ENCODE results near the gene GABRR2.

Gene GABRR2

DNA sequence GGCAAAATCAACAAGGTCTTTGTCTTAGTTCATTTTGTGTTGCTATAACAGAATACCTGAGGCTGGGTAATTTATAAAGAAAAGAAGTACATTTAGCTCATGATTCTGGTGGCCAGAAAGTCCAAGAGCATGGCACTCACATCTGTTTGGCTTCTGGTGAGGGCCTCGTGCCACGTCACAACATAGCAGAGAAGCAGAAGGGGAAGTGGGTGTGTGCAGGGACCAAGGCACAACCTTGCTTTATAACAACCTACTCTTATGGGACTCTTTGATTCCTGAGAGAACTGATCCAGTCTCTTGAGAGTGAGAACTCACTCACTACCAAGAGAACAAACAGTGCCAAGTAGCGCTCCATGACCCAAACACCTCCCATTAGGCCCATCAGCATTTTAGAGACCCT lies 25.4 kb downstream of the GABRR2 start:
- H3K27ac Mint-ChIP-seq = no peak overlapping the region
- no peaks in the 10 kb centered on the region for H3K27me3 Mint-ChIP-seq
- no peaks in the 10 kb centered on the region for H3K9me3 Mint-ChIP-seq (ENCODE audit: low read depth)
- H3K36me3 Mint-ChIP-seq = no peaks in the 10 kb centered on the region
- H3K4me3 Mint-ChIP-seq = no peak overlapping the region
- no peaks in the 10 kb centered on the region for H3K4me1 Mint-ChIP-seq (ENCODE audit: low read depth)

DNA sequence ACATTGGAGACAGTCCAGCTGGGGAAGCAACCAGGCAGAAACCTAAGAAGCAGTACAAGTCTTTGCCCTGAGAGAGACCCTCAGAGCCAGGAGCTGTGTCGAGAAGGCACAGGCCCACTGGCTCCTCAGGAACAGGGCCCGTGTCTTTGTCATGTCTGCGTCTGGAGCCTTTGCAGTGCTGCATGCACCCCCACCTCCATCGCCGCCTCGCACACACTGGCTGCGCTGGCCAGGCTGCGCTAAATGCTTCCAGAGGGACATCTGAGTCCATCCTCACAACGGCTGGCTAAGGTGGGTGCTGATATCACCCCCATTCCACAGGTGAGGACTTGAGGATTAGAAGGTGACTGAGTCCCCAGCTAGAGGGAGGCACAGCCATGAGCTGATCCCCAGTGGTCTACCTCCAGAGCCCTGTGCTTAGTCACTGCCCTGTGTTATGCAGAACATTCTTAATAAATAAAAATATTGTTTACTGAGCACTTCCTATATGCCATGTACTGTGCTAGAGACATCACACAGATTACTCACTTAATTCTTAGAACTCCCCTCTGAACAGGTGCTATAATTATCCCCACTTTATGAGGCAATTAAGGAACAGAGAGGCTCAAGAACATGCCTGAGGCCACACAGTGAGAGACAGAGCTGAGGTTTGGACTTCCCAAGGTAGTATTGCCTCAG lies 27.6 kb downstream of the GABRR2 start:
- no peaks in the 10 kb centered on the region for H3K4me1 Mint-ChIP-seq (ENCODE audit: low read depth)
- H3K27me3 Mint-ChIP-seq = no peaks in the 10 kb centered on the region
- no peaks in the 10 kb centered on the region for H3K36me3 Mint-ChIP-seq
- H3K27ac Mint-ChIP-seq = no peak overlapping the region
- H3K9me3 Mint-ChIP-seq (ENCODE audit: low read depth) = no peaks in the 10 kb centered on the region
- no peak overlapping the region for H3K4me3 Mint-ChIP-seq

DNA sequence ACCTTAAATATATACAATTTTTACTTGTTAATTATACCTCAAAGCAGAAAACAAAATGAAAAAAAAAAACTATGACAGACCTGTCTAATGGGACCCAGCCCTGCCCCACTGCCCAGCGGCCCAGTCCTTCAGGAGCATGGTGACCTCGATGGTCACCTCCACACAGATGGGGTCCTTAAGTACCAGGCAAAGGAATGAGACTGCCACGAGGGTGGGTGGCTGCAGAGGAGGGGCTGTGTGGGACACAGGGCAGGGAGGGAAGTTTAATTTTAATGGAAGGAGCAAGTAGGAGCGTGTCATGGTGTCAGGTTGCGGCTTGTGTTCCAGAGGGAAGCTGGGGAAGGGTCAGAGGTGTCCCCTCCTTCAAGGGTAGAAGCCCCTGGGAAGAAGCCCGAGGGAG lies 28.6 kb downstream of the GABRR2 start:
- Mint-ChIP-seq H3K36me3 (no peaks in the 10 kb centered on the region), H3K27me3 (no peaks in the 10 kb centered on the region), H3K27ac (no peak overlapping the region), H3K9me3 (ENCODE audit: low read depth) (no peaks in the 10 kb centered on the region), H3K4me3 (no peak overlapping the region), H3K4me1 (ENCODE audit: low read depth) (no peaks in the 10 kb centered on the region)

DNA sequence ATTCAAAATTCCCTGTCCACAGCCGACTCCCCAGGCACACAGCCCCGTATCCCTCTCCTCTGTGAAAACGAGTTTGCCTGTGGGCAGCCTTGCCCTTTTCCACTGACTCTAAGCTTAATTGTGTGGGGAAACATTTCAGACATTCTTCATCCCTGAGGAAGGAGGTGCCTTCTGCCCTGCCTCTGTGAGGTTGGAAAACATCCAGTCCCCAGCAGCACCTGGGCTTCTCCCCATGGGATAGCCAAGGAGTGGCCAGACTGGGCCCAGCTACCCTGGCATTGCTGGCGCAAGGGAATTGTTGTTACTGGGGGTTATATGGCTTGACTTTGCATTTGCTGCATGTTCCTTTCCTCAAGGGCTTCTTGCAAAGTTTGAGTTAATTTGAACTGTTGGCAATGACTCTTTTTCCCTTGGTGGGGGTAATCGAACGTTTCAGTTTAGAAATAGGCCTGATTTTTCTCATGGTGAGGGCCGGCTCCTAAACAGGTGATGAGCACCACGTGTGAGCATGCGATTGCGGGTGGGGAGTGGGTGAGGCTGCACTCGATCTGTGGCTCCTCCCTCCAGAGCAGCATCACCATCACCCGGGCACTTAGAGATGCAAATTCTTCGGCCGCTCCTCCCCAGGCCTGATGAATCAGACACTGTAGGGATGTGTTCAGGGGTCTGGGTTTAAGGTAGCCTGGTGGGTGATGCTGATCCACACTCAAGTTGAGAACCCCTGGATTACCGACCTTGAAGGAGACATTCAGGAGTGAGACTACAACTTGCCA lies 29.9 kb downstream of the GABRR2 start:
- no peaks in the 10 kb centered on the region for H3K9me3 Mint-ChIP-seq (ENCODE audit: low read depth)
- H3K27me3 Mint-ChIP-seq = no peaks in the 10 kb centered on the region
- H3K4me3 Mint-ChIP-seq = no peak overlapping the region
- H3K27ac Mint-ChIP-seq = no peak overlapping the region
- no peaks in the 10 kb centered on the region for H3K4me1 Mint-ChIP-seq (ENCODE audit: low read depth)
- no peaks in the 10 kb centered on the region for H3K36me3 Mint-ChIP-seq

DNA sequence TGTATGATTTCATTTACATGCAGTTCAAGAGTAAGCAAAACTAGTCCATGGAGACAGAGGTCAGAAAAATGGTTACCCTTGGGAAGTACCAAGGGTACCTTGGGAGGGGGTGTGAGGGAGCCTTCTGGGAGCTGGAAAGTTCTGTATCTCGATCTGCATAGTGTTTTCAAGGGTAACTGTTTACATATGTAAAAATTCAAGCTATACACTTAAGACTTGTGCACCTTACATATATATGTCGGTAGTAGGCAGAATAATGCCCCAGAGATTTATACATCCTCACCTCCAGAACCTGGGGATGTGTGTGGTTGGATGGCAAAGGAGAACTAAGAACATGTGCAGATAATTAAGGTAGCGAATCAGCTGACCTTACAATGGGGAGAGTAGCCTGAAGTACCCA lies 31.0 kb downstream of the GABRR2 start:
- H3K4me1 Mint-ChIP-seq (ENCODE audit: low read depth) = no peaks in the 10 kb centered on the region
- H3K4me3 Mint-ChIP-seq = no peak overlapping the region
- H3K27me3 Mint-ChIP-seq = no peaks in the 10 kb centered on the region
- H3K27ac Mint-ChIP-seq = no peak overlapping the region
- H3K36me3 Mint-ChIP-seq = no peaks in the 10 kb centered on the region
- no peaks in the 10 kb centered on the region for H3K9me3 Mint-ChIP-seq (ENCODE audit: low read depth)

DNA sequence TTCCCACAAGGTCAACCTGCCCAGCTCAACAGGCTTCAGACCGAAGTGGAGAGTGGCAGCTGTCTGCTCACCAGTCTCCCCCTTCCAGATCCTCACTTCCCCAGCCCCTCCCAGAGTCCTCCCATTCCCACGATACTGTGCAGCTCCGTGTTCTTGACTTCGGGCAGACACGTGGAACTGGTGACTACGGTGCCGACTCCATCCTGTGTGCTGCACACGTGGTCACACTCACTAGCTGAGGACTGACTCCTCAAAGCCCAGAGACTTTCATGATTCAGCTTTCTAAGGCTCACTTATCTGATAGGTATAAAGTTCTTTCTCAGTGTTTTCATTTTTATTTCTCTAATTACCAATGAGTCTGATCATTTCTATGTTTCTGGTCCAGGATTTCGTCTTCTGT lies 32.4 kb downstream of the GABRR2 start:
- Mint-ChIP-seq H3K27me3 (no peaks in the 10 kb centered on the region), H3K36me3 (no peaks in the 10 kb centered on the region), H3K27ac (no peak overlapping the region), H3K4me3 (no peak overlapping the region), H3K4me1 (ENCODE audit: low read depth) (no peaks in the 10 kb centered on the region), H3K9me3 (ENCODE audit: low read depth) (no peaks in the 10 kb centered on the region)

DNA sequence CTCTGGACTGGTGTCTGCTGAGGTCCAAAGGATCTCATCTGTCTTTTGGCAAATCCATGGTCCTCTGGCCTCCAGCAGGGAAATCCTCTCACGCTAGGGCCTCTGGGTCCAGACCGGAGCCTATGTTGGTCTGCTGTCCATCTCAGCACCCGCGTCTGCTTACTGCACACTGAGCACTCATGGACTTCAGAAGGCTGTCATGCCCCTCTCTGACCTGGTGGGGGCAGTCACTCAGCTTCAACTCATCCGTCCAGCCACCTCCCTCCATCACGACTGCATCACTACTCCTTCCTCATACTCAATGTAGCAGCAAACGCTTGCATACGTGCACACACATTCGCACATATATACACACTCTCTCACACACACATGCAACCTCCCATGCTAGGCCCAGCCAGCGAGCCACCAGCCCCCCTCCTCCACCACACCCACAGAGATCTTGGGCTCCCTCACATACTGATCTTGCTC lies 33.3 kb downstream of the GABRR2 start:
- H3K27ac Mint-ChIP-seq = no peak overlapping the region
- H3K9me3 Mint-ChIP-seq (ENCODE audit: low read depth) = no peaks in the 10 kb centered on the region
- no peak overlapping the region for H3K4me3 Mint-ChIP-seq
- H3K36me3 Mint-ChIP-seq = no peaks in the 10 kb centered on the region
- H3K27me3 Mint-ChIP-seq = no peaks in the 10 kb centered on the region
- H3K4me1 Mint-ChIP-seq (ENCODE audit: low read depth) = no peaks in the 10 kb centered on the region

DNA sequence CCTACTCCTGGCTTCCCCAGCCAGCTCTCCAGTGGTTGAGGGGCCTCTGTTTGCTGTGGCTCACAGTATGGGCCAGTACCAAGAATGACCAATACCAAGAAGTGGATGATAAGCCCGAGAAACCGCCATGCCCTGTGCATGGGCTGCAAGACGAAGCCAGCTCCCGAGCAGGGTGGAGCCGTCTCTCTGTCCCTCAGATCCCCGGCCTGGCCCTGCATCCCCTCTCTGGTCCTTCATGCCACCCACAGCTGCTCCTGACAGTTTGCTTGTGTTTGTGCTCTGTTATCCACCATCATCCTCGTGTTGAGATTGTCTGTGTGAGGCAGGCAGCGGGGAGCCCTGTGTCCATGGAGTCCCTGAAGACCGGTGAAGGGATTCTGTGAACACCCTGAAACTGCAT lies 36.1 kb downstream of the GABRR2 start:
- Mint-ChIP-seq H3K27ac (no peak overlapping the region), H3K36me3 (no peaks in the 10 kb centered on the region), H3K9me3 (ENCODE audit: low read depth) (no peaks in the 10 kb centered on the region), H3K4me3 (no peak overlapping the region), H3K27me3 (no peaks in the 10 kb centered on the region), H3K4me1 (ENCODE audit: low read depth) (no peaks in the 10 kb centered on the region)

DNA sequence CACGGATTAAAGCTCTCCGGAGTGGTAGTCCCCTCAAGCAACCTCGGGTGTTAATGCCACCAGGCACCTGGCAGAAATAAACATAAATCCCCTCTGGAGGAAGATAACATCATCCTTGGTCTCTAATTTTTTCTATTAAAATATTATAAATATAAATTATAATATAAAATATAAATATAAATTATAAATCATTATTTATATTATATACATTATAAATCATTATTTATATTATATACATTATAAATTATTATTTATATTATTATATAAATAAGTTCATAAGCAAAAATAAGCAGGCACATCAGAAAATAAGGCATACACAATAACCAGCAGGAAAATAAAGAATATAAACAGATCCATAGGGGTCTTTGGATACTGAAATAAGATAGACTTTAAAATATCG lies 39.2 kb downstream of the GABRR2 start:
- no peak overlapping the region for H3K4me3 Mint-ChIP-seq
- no peaks in the 10 kb centered on the region for H3K9me3 Mint-ChIP-seq (ENCODE audit: low read depth)
- no peaks in the 10 kb centered on the region for H3K4me1 Mint-ChIP-seq (ENCODE audit: low read depth)
- no peaks in the 10 kb centered on the region for H3K36me3 Mint-ChIP-seq
- H3K27me3 Mint-ChIP-seq = no peaks in the 10 kb centered on the region
- no peak overlapping the region for H3K27ac Mint-ChIP-seq

DNA sequence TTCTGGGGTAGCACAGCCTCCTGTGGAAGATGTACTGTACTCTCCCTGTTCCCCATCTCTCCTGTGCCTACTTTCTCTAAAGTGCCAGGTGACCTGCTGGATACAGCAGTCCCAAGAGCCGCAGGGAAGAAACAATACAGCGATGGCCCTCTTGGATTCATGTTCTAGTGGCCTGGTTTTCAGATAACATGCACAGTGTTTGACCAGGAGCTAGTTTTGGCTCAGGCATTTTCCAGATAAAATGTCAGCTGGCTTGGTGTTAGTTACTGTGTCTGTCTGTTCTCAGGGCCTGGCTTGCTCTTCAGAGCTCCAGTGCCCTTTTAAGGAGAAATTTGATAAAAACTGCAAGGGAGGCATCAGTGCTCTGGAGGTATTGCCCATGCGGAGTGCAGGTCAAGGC lies 41.3 kb downstream of the GABRR2 start:
- Mint-ChIP-seq H3K9me3 (ENCODE audit: low read depth) (no peaks in the 10 kb centered on the region), H3K27me3 (no peaks in the 10 kb centered on the region), H3K4me1 (ENCODE audit: low read depth) (no peaks in the 10 kb centered on the region), H3K4me3 (no peak overlapping the region), H3K36me3 (no peaks in the 10 kb centered on the region), H3K27ac (no peak overlapping the region)

DNA sequence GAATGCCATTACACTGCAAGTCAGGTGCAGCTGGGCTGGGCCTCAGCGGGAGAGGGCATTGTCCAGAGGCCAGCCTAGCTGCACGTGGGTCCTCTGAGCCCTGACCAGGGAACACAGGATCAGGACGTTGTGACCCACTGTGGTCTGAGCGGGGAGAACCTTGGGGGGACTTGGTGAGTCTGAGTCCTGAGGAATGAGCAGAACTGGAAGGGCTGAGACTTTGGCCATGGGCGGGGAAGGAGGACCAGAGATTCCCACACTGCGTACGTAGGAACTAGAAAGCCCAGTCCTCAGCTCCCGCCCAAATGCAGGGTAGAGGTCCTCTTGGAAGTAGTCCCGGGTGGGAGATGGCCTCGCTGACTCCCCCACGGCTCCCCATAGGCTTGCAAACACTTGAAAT lies 42.5 kb downstream of the GABRR2 start:
- H3K4me3 Mint-ChIP-seq = no peak overlapping the region
- H3K27ac Mint-ChIP-seq = no peak overlapping the region
- no peaks in the 10 kb centered on the region for H3K4me1 Mint-ChIP-seq (ENCODE audit: low read depth)
- H3K9me3 Mint-ChIP-seq (ENCODE audit: low read depth) = no peaks in the 10 kb centered on the region
- H3K36me3 Mint-ChIP-seq = no peaks in the 10 kb centered on the region
- no peaks in the 10 kb centered on the region for H3K27me3 Mint-ChIP-seq

DNA sequence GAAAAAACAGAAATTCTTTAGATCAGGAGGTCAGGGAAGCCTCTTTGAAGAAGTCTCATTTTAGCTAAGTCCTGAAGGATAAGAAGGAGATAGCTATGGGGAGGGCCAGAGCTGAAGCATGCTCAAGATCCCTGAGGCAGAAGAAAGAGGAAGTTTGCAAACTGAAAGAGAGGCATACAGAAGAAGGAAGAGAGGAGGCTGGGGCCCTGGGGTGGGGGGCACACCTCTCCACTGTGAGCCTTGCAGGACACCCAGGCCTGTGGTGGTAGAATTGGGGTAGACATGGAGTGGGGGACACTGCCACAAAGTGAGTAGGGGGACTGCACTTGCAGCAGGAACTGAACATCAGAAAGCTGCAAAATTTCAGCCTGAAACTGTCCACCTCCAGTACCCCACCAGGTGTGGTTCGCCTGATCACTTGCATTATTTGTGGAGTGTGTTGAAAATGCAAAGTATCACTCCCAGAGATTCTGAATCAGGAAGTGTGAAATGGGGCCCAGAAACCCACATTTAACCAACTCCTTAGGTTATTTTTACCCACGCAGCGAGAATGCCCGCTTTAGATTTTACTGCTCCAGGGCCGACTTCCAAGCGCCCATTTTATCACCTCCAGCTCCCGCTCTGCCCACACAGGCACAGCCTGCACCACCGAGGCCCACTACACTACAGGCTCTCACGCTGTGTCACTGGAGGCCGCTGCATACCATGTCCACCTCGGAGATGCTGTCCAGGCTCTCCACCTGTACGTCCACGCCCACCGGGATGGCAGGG lies 44.0 kb downstream of the GABRR2 start:
- H3K36me3 Mint-ChIP-seq = no peaks in the 10 kb centered on the region
- H3K27me3 Mint-ChIP-seq = no peaks in the 10 kb centered on the region
- no peaks in the 10 kb centered on the region for H3K4me1 Mint-ChIP-seq (ENCODE audit: low read depth)
- no peak overlapping the region for H3K27ac Mint-ChIP-seq
- H3K9me3 Mint-ChIP-seq (ENCODE audit: low read depth) = no peaks in the 10 kb centered on the region
- H3K4me3 Mint-ChIP-seq = no peak overlapping the region

DNA sequence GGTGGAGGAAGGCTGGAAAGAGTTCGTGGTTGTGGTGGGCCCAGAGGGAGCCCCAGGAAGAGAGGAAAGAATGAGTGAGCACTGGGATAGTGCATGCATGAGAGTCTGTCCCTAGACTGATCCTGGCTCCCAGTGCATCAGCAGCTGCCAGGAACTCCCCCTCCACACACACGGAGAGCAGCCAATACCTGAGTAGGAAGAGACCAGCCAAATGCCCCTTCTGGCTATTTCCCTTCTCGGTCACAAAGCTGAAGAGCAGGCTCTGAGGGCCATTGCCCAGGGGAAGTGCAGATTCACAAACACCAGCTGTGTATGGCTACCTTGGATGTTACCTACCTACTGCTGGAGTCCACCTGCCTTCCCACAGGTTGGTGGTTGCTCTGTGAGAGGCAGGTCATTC lies 45.1 kb downstream of the GABRR2 start:
- Mint-ChIP-seq H3K4me3 (no peak overlapping the region), H3K4me1 (ENCODE audit: low read depth) (no peaks in the 10 kb centered on the region), H3K36me3 (no peaks in the 10 kb centered on the region), H3K9me3 (ENCODE audit: low read depth) (no peaks in the 10 kb centered on the region), H3K27ac (no peak overlapping the region), H3K27me3 (no peaks in the 10 kb centered on the region)

DNA sequence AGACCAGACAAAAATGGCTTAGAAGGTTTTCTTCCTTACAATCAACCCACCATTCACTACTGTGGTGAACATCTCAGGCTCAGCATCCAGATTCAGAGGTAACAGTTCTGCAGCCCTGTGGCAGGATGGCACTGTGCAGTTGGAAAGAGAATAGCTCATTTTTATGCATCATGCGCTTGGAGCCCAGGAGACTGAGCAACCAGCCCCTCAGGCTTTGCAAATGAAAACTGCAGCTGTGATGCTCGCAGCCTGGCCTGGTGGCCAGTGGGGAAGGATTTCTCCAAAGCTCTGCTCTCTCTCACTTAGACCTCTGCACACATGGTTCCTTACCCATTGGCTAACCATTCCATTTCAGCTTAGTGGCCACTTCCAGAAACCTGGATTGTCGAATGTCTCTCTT lies 45.8 kb downstream of the GABRR2 start:
- H3K9me3 Mint-ChIP-seq (ENCODE audit: low read depth) = no peaks in the 10 kb centered on the region
- no peak overlapping the region for H3K27ac Mint-ChIP-seq
- H3K4me1 Mint-ChIP-seq (ENCODE audit: low read depth) = no peaks in the 10 kb centered on the region
- no peak overlapping the region for H3K4me3 Mint-ChIP-seq
- no peaks in the 10 kb centered on the region for H3K27me3 Mint-ChIP-seq
- H3K36me3 Mint-ChIP-seq = no peaks in the 10 kb centered on the region

DNA sequence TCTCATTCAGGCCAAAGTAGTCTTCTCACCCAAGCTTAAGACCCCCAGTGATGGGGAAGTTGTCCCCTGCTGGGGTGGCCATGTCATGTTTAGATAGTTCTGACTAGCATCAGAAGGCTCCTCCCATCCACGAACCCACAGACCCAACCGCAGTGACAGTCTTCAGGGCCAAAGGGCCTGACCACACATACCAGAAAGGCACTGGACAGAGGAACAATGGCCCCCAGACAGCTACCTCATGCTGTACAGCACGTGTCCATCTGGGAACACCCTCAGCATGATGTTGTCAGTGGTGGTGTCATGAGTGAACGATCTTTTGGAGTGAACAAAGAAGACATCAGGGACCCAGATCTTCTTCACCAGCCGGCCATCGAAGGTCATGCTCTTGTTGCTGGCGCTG lies 46.3 kb downstream of the GABRR2 start:
- Mint-ChIP-seq H3K4me1 (ENCODE audit: low read depth) (no peaks in the 10 kb centered on the region), H3K27me3 (no peaks in the 10 kb centered on the region), H3K4me3 (no peak overlapping the region), H3K36me3 (no peaks in the 10 kb centered on the region), H3K9me3 (ENCODE audit: low read depth) (no peaks in the 10 kb centered on the region), H3K27ac (no peak overlapping the region)
